HCT116 (cell line): ENCODE data around the gene RAB36. TPM values are rescaled to one million over a fixed set of nuclear protein-coding genes. Genes with fewer than 3 reads are reported as not detected.

Experiments
- ATAC-seq: fragments of 200-7000 bp; cut with Tn5 transposase; 2 replicates; pipeline ENCODE4 v1.9.1; 2020; ENCODE audit warnings: mild to moderate bottlenecking, moderate library complexity
- BruUV-seq: library from RNA; stranded (reverse); fragments of 400-500 nt; replicated peaks from 2 replicates; lab custom pipeline; 2021; lab: Mats Ljungman, UMichigan
- CTCF ChIA-PET: fragments of 300-600 bp; sonication (Branson Sonifier 250); formaldehyde crosslinking; loops from one replicate; lab custom pipeline; 2021; ENCODE audit warnings: antibody characterized with exemption; lab: Charles Lee
- POLR2A ChIA-PET: fragments of 300-600, 350-600 bp; sonication (Branson Sonifier 250); formaldehyde crosslinking; loops from one replicate; lab custom pipeline; 2021; ENCODE audit warnings: antibody characterized with exemption; lab: Charles Lee
- RAD21 ChIA-PET, 2 experiments: fragments of 300-600 bp; sonication (Branson Sonifier 250); formaldehyde crosslinking; loops; one replicate each; lab custom pipeline; 2023; ENCODE audit warnings: low total read pairs in 2 of 2; ENCODE audit not compliant: uncharacterized antibody in 2 of 2, unreplicated experiment in 2 of 2, low non-redundant PET in 1 of 2; lab: Charles Lee
- DNase-seq: peaks from one replicate; pipeline ENCODE4 v3.0.0-alpha.2; 2010; ENCODE audit warnings: low read depth, low spot score
- H2AFZ ChIP-seq: fragments of 200-600 bp; shearing (Covaris generic), sonication (generic); 2 replicates; pipeline ENCODE4 v1.6.1; 2017; ENCODE audit warnings: low read depth, mixed run types, mixed read lengths, antibody characterized with exemption, low read length; ENCODE audit not compliant: poor library complexity, severe bottlenecking
- H3K27ac ChIP-seq: 2 replicates; pipeline ENCODE4 v1.5.1; 2012; ENCODE audit warnings: low read depth, low read length
- H3K27me3 ChIP-seq: fragments of 200-600 bp; sonication (generic); 2 replicates; pipeline ENCODE4 v1.6.1; 2016; ENCODE audit warnings: mixed run types, low read length, mixed read lengths; ENCODE audit not compliant: insufficient read depth
- H3K36me3 ChIP-seq, 2 experiments: fragments of 200-500 bp in 1 of 2; fragments of 200-600 bp in 1 of 2; sonication (Bioruptor generic) in 1 of 2; sonication (generic) in 1 of 2; 2 replicates each; pipeline versions ENCODE4 v1.5.1 to v1.6.1; 2014 to 2016; ENCODE audit warnings: low read length in 2 of 2, inconsistent platforms in 1 of 2, mixed read lengths in 1 of 2, mixed run types in 1 of 2; ENCODE audit not compliant: insufficient read depth in 2 of 2, control insufficient read depth in 1 of 2
- H3K4me1 ChIP-seq, 2 experiments: fragments of 200-600 bp in 1 of 2; sonication (generic) in 1 of 2; 2 replicates each; pipeline versions ENCODE4 v1.5.1 to v1.6.1; 2012 to 2017; ENCODE audit warnings: low read length in 2 of 2, inconsistent platforms in 1 of 2, mild to moderate bottlenecking in 1 of 2, mixed read lengths in 1 of 2, mixed run types in 1 of 2, moderate library complexity in 1 of 2; ENCODE audit not compliant: insufficient read depth in 2 of 2, control insufficient read depth in 1 of 2
- H3K4me2 ChIP-seq: fragments of 200-600 bp; sonication (generic); 2 replicates; pipeline ENCODE4 v1.6.1; 2017; ENCODE audit warnings: mixed run types, low read length, mixed read lengths
- H3K4me3 ChIP-seq, 2 experiments: fragments of 200-600 bp in 1 of 2; sonication (generic) in 1 of 2; replicated peaks in 1 of 2; 2 replicates each; pipeline ENCODE4 v1.5.1; 2011 to 2016; ENCODE audit warnings: low read length in 2 of 2, control low read depth in 1 of 2, low read depth in 1 of 2, mild to moderate bottlenecking in 1 of 2, mixed read lengths in 1 of 2, mixed run types in 1 of 2
- H3K79me2 ChIP-seq: fragments of 200-600 bp; sonication (generic); 2 replicates; pipeline ENCODE4 v1.6.1; 2017; ENCODE audit warnings: mild to moderate bottlenecking, mixed run types, low read length, moderate library complexity, mixed read lengths; ENCODE audit not compliant: insufficient read depth
- H3K9ac ChIP-seq: fragments of 200-600 bp; sonication (generic); 2 replicates; pipeline ENCODE4 v1.6.1; 2016; ENCODE audit warnings: low read length, mixed read lengths
- H3K9me2 ChIP-seq: fragments of 200-600 bp; sonication (generic), shearing (Covaris generic); 2 replicates; pipeline ENCODE4 v1.6.1; 2017; ENCODE audit warnings: mixed run types, mild to moderate bottlenecking, moderate library complexity; ENCODE audit not compliant: insufficient read depth
- H3K9me3 ChIP-seq, 2 experiments: fragments of 200-500 bp in 1 of 2; fragments of 200-600 bp in 1 of 2; sonication (Bioruptor generic) in 1 of 2; sonication (generic) in 1 of 2; 2 replicates each; pipeline ENCODE4 v1.6.1; 2014 to 2017; ENCODE audit warnings: low read length in 2 of 2, mixed read lengths in 2 of 2, inconsistent platforms in 1 of 2, low read depth in 1 of 2, mild to moderate bottlenecking in 1 of 2, mixed run types in 1 of 2, moderate library complexity in 1 of 2; ENCODE audit not compliant: control insufficient read depth in 1 of 2, insufficient read depth in 1 of 2
- H4K20me1 ChIP-seq: fragments of 200-600 bp; sonication (generic), shearing (Covaris generic); 2 replicates; pipeline ENCODE4 v1.6.1; 2017; ENCODE audit warnings: mixed run types, mild to moderate bottlenecking, moderate library complexity; ENCODE audit not compliant: insufficient read depth
- ATF3 ChIP-seq: IDR thresholded peaks from 2 replicates; pipeline ENCODE4 v1.6.1; 2012
- CTCF ChIP-seq, 3 experiments: fragments of 200-600 bp in 1 of 3; sonication (generic) in 1 of 3; IDR thresholded peaks in 2 of 3; conservative IDR thresholded peaks in 1 of 3; 2 replicates each; pipeline ENCODE4 v1.5.1; 2012 to 2017; ENCODE audit warnings: low read depth in 2 of 3, low read length in 2 of 3, antibody characterized with exemption in 1 of 3, borderline replicate concordance in 1 of 3, control low read depth in 1 of 3, mild to moderate bottlenecking in 1 of 3, mixed read lengths in 1 of 3, mixed run types in 1 of 3, moderate library complexity in 1 of 3; ENCODE audit not compliant: insufficient read depth in 1 of 3
- POLR2A ChIP-seq: IDR thresholded peaks from 2 replicates; pipeline ENCODE4 v1.7.0; 2011; ENCODE audit warnings: borderline replicate concordance; ENCODE audit not compliant: insufficient read depth, insufficient read length; ENCODE audit errors: extremely low read depth
- POLR2AphosphoS5 ChIP-seq: IDR thresholded peaks from 2 replicates; pipeline ENCODE4 v1.6.1; 2011; ENCODE audit warnings: mild to moderate bottlenecking, low read depth, low read length, moderate library complexity
- REST ChIP-seq: IDR thresholded peaks from 2 replicates; pipeline ENCODE4 v1.6.1; 2012; ENCODE audit warnings: low read depth
- SP1 ChIP-seq: IDR thresholded peaks from 2 replicates; pipeline ENCODE4 v1.6.1; 2012; ENCODE audit warnings: low read depth
- SRF ChIP-seq: IDR thresholded peaks from 2 replicates; pipeline ENCODE4 v1.6.1; 2012; ENCODE audit warnings: low read depth
- TCF7L2 ChIP-seq: IDR thresholded peaks from 2 replicates; pipeline ENCODE4 v1.7.0; 2011; ENCODE audit warnings: borderline replicate concordance, inconsistent platforms; ENCODE audit not compliant: insufficient read depth, insufficient read length; ENCODE audit errors: extremely low read depth
- ZFX ChIP-seq: fragments of 450-650 bp; IDR thresholded peaks from 2 replicates; pipeline ENCODE4 v1.6.1; 2017
- intact Hi-C: fragments of 100-400 bp; cut with micrococcal nuclease; formaldehyde crosslinking; loops from 2 replicates; pipeline ENCODE4 v1.10.0; 2022
- total RNA-seq: library from RNA; stranded (reverse); gene quantifications from one replicate; pipeline ENCODE4 v1.2.1, GENCODE V29; 2021; ENCODE audit not compliant: unreplicated experiment

The RAB36 gene
- total RNA-seq, 1 experiment from 2014 or later: 6.1 TPM

- no peaks in the 10 kb centered on the region for H3K79me2 ChIP-seq
- no peak for TF ChIP-seq ZFX
- TF ChIP-seq ATF3: no peak
- no peak for TF ChIP-seq POLR2AphosphoS5
- no peak for TF ChIP-seq REST
- TF ChIP-seq SRF: no peak
- TF ChIP-seq POLR2A: no peak
- no peak for TF ChIP-seq TCF7L2
- no peak for TF ChIP-seq CTCF (IDR thresholded peaks at IDR 0.05 in 2 of 3, conservative IDR thresholded peaks at IDR 0.05 in 1 of 3; ENCODE audit: borderline replicate concordance in 1 of 3, insufficient read depth in 1 of 3, low read depth in 2 of 3, low read length in 2 of 3)
- no peak for TF ChIP-seq SP1
- H3K36me3 ChIP-seq: no peaks in the 10 kb centered on the region
- no peak overlapping the region for H3K4me2 ChIP-seq
- POLR2A ChIA-PET: no interaction called here
- no peak overlapping the region for H3K9ac ChIP-seq
- DNase-seq (no peak), ATAC-seq (no peak)
- no peak overlapping the region for H3K27ac ChIP-seq
- H3K9me3 ChIP-seq: no peaks in the 10 kb centered on the region
- no peaks in the 10 kb centered on the region for H3K27me3 ChIP-seq
- intact Hi-C loops: no loop called here
- no peak overlapping the region for H3K4me3 ChIP-seq
- RAD21 ChIA-PET: no interaction called here
- H3K4me1 ChIP-seq: no peaks in the 10 kb centered on the region
- BruUV-seq: no TSS peak
- H3K9me2 ChIP-seq: no peaks in the 10 kb centered on the region
- H2AFZ ChIP-seq: no peak overlapping the region
- no peaks in the 10 kb centered on the region for H4K20me1 ChIP-seq
- CTCF ChIA-PET: interaction anchor here (1.1 to 2.3 kb wide), 2 partner anchors 13 to 132 kb away, joined by 5 to 8 read pairs; partner anchors contain the start of gene RAB36
Observed at GRCh38 chr22:23157560-23158515, 12.6 kb downstream of the RAB36 start.
